ENCODE measurements around the gene NAALADL2. TPM values are rescaled to one million over a fixed set of nuclear protein-coding genes. Genes with fewer than 3 reads are reported as not detected.

Gene NAALADL2
- total RNA-seq, 4 donors from 2014 or later = 0.26 to 218 (median 17.4) TPM

- Histone ChIP-seq H3K27ac (no peak overlapping the region), H3K27me3 (no peaks in the 10 kb centered on the region), H3K4me1 (no peaks in the 10 kb centered on the region), H3K9me3 (no peaks in the 10 kb centered on the region), H3K36me3 (no peaks in the 10 kb centered on the region), H3K4me3 (no peak overlapping the region)
- TF ChIP-seq CTCF (IDR thresholded peaks at IDR 0.05) = no peak
- TF ChIP-seq POLR2A (IDR thresholded peaks at IDR 0.05) = no peak
- intact Hi-C loops (cut with DNase I; ENCODE audit: low total_unique reads) = no loop called here
- DNase-seq = no peak
Measured at GRCh38 chr3:174863488-174863887, 4.4 kb downstream of the NAALADL2 start.

- no peak for TF ChIP-seq CTCF (IDR thresholded peaks at IDR 0.05)
- no peak for TF ChIP-seq POLR2A (IDR thresholded peaks at IDR 0.05)
- intact Hi-C loops (cut with DNase I; ENCODE audit: low total_unique reads) = no loop called here
- Histone ChIP-seq H3K9me3 (no peaks in the 10 kb centered on the region), H3K36me3 (no peaks in the 10 kb centered on the region), H3K4me3 (no peak overlapping the region), H3K27ac (no peak overlapping the region), H3K4me1 (no peaks in the 10 kb centered on the region), H3K27me3 (no peaks in the 10 kb centered on the region)
- DNase-seq = no peak
Measured at GRCh38 chr3:174869448-174869847, 10.3 kb downstream of the NAALADL2 start.

GRCh38 chr3:174873832-174874657, 14.9 kb downstream of the NAALADL2 start:
- H3K4me1 ChIP-seq = no peaks in the 10 kb centered on the region

GRCh38 chr3:174882789-174883188, 23.7 kb downstream of the NAALADL2 start:
- no peak overlapping the region for H3K4me3 ChIP-seq
- no peak for DNase-seq
- no peak overlapping the region for H3K27ac ChIP-seq
- TF ChIP-seq POLR2A (IDR thresholded peaks at IDR 0.05) = no peak
- no peak for TF ChIP-seq CTCF (IDR thresholded peaks at IDR 0.05)
- intact Hi-C loops (cut with DNase I; ENCODE audit: low total_unique reads) = no loop called here
- H3K4me1 ChIP-seq = no peaks in the 10 kb centered on the region
- H3K9me3 ChIP-seq = no peaks in the 10 kb centered on the region
- no peaks in the 10 kb centered on the region for H3K27me3 ChIP-seq
- H3K36me3 ChIP-seq = no peaks in the 10 kb centered on the region

More at GRCh38 chr3:174873832-174874657, 14.9 kb downstream of the NAALADL2 start:
- no peak for TF ChIP-seq POLR2A (IDR thresholded peaks at IDR 0.05)
- no peak for TF ChIP-seq CTCF (IDR thresholded peaks at IDR 0.05)
- H3K9me3 ChIP-seq = no peaks in the 10 kb centered on the region
- no peaks in the 10 kb centered on the region for H3K27me3 ChIP-seq
- H3K27ac ChIP-seq = no peak overlapping the region
- H3K4me3 ChIP-seq = no peak overlapping the region
- intact Hi-C loops (cut with DNase I; ENCODE audit: low total_unique reads) = no loop called here
- H3K36me3 ChIP-seq = no peaks in the 10 kb centered on the region
- DNase-seq = no peak

- H3K27ac ChIP-seq = no peak overlapping the region
- H3K27me3 ChIP-seq = no peaks in the 10 kb centered on the region
- no peak overlapping the region for H3K4me3 ChIP-seq
- no peaks in the 10 kb centered on the region for H3K9me3 ChIP-seq
- H3K36me3 ChIP-seq = no peaks in the 10 kb centered on the region
- intact Hi-C loops (cut with DNase I; ENCODE audit: low total_unique reads) = no loop called here
- DNase-seq = no peak
- H3K4me1 ChIP-seq = no peaks in the 10 kb centered on the region
- TF ChIP-seq POLR2A (IDR thresholded peaks at IDR 0.05) = no peak
- TF ChIP-seq CTCF (IDR thresholded peaks at IDR 0.05) = no peak
Measured at GRCh38 chr3:174883881-174884675, 24.9 kb downstream of the NAALADL2 start.

Measured in uterus (tissue), 4 donors.